Ovary (tissue), 9 donors: ENCODE results near the gene HS3ST6. TPM values are rescaled to one million over a fixed set of nuclear protein-coding genes. Genes with fewer than 3 reads are reported as not detected.

Experiments
- DNase-seq, 5 donors: peaks; one replicate each; pipeline ENCODE4 v3.0.0-alpha.2; 2019 to 2020
- H3K27ac ChIP-seq, 2 donors: fragments of 200-600 bp; one replicate each; pipeline versions ENCODE4 v1.5.1 to v1.8.0; 2019 to 2022
- H3K27me3 ChIP-seq: fragments of 200-600 bp; one replicate; pipeline ENCODE4 v1.8.0; 2022
- H3K36me3 ChIP-seq: fragments of 200-600 bp; sonication (generic); one replicate; pipeline ENCODE4 v1.5.1; 2019
- H3K4me1 ChIP-seq: one replicate; pipeline ENCODE4 v1.8.1; 2013; ENCODE audit warnings: mild to moderate bottlenecking, moderate library complexity; ENCODE audit not compliant: insufficient read depth
- H3K4me3 ChIP-seq: fragments of 200-600 bp; sonication (generic); one replicate; pipeline ENCODE4 v1.5.1; 2017
- H3K9me3 ChIP-seq, 2 donors: fragments of 200-600 bp in 1 of 2; sonication (generic) in 1 of 2; one replicate each; pipeline versions ENCODE4 v1.5.1 to v1.8.1; 2013 to 2019; ENCODE audit warnings: mild to moderate bottlenecking in 1 of 2, moderate library complexity in 1 of 2
- CTCF ChIP-seq, 3 donors: fragments of 450-650 bp in 2 of 3; fragments of 200-600 bp in 1 of 3; IDR thresholded peaks; one replicate each; pipeline versions ENCODE4 v1.5.1 to v1.8.0; 2016 to 2022; ENCODE audit warnings: antibody characterized with exemption in 3 of 3, mild to moderate bottlenecking in 1 of 3
- EP300 ChIP-seq: sonication (generic); formaldehyde crosslinking; IDR thresholded peaks from one replicate; pipeline ENCODE4 v1.6.1; 2017; ENCODE audit warnings: antibody characterized with exemption
- POLR2A ChIP-seq: fragments of 450-650 bp; IDR thresholded peaks from one replicate; pipeline ENCODE4 v1.6.1; 2017; ENCODE audit warnings: antibody characterized with exemption, mild to moderate bottlenecking, moderate library complexity
- WGBS, 3 donors: extraction: QIAGEN DNeasy Blood & Tissue Kit in 1 of 3; methylation state at CpG; one replicate each; pipeline versions ENCODE4 v1.1.5 to v1.1.7; 2013 to 2017; 5-methylcytosine and 5-hydroxymethylcytosine counted together
- intact Hi-C, 4 donors: fragments of 100-400 bp; cut with DNase I; formaldehyde crosslinking; loops; one replicate each; pipeline versions ENCODE4 v1.11.0 to v1.15.1; 2022 to 2023
- polyA plus RNA-seq, 2 donors: library from polyadenylated mRNA; stranded (reverse); fragments of 200-250 nt in 1 of 2; fragments of 350-450 nt in 1 of 2; fragmentation: Illumina TruSeq in 1 of 2; extraction: RNeasy Lipid Tissue Mini Kit (QIAGEN cat#74804) in 1 of 2; gene quantifications; one replicate each; pipeline ENCODE4 v1.2.3, GENCODE V29; 2013 to 2014
- total RNA-seq, 7 donors: library from RNA; depleted of rRNA in 2 of 7; stranded (reverse); fragments of >200 nt in 2 of 7; fragmentation: NEBNext Ultra II Directional in 3 of 7; extraction: Animal tissue kit (Norgen Biotek cat#: 25700) in 3 of 7; gene quantifications; one replicate each; pipeline versions ENCODE4 v1.1.0 to v1.2.4, GENCODE V29; 2016 to 2023
- donor health status: DM: no; HTN: no; CAD: no; lungs with moderate emphysema.
- donor health status: DM: no; HTN: no; CAD: no.
- donor health status: Bipolar disorder and iron deficiency.
- donor health status: DM: yes; HTN: yes; CAD: no.
- donor health status: DM: no; HTN: no; CAD: no.
- donor health status: DM: yes; HTN: yes; CAD: no.

The HS3ST6 gene
- total and polyA plus RNA-seq, 9 donors = 0.69 to 1.8 TPM; not detected in 7

GRCh38 chr16:1895949-1896675 lies 22.1 kb downstream of the HS3ST6 start:
- no peaks in the 10 kb centered on the region for H3K4me1 ChIP-seq
- no peaks in the 10 kb centered on the region for H3K36me3 ChIP-seq
- H3K9me3 ChIP-seq = no peaks in the 10 kb centered on the region
- no peak overlapping the region for H3K4me3 ChIP-seq
- H3K27me3 ChIP-seq = no peaks in the 10 kb centered on the region
- H3K27ac ChIP-seq = no peak overlapping the region
- no peak for DNase-seq
- TF ChIP-seq CTCF (IDR thresholded peaks at IDR 0.05) (no peak), POLR2A (no peak), EP300 (no peak)
- intact Hi-C loops = no loop called here
- whole genome bisulfite sequencing, 3 donors = 72 to 74% (median 73%) methylated on average over 22 to 27 of the region's 27 CpGs

GRCh38 chr16:1895068-1895467 lies 23.1 kb downstream of the HS3ST6 start:
- H3K4me1 ChIP-seq = no peaks in the 10 kb centered on the region
- TF ChIP-seq POLR2A = no peak
- TF ChIP-seq CTCF (IDR thresholded peaks at IDR 0.05) = no peak
- no peak for TF ChIP-seq EP300
- intact Hi-C loops = no loop called here
- no peak for DNase-seq
- no peaks in the 10 kb centered on the region for H3K36me3 ChIP-seq
- H3K27me3 ChIP-seq = no peaks in the 10 kb centered on the region
- H3K9me3 ChIP-seq = no peaks in the 10 kb centered on the region
- no peak overlapping the region for H3K27ac ChIP-seq
- H3K4me3 ChIP-seq = no peak overlapping the region
- 82 to 86% (median 86%) methylated on average over 5 of the region's 5 CpGs for WGBS, 3 donors

- WGBS, 3 donors = 31 to 36% (median 35%) methylated on average over 4 of the region's 4 CpGs
- intact Hi-C loops = no loop called here
- no peaks in the 10 kb centered on the region for H3K9me3 ChIP-seq
These were observed 27.5 kb downstream of the HS3ST6 start for GRCh38 chr16:1890708-1891050.

GRCh38 chr16:1890024-1890707 lies 28.0 kb downstream of the HS3ST6 start:
- Histone ChIP-seq H3K27me3 (no peaks in the 10 kb centered on the region), H3K27ac (no peak overlapping the region), H3K9me3 (no peaks in the 10 kb centered on the region), H3K36me3 (no peaks in the 10 kb centered on the region), H3K4me3 (no peak overlapping the region), H3K4me1 (no peaks in the 10 kb centered on the region)
- no peak for DNase-seq
- intact Hi-C loops = no loop called here
- TF ChIP-seq EP300 = no peak
- TF ChIP-seq POLR2A = no peak
- TF ChIP-seq CTCF (IDR thresholded peaks at IDR 0.05) = no peak
- WGBS, 3 donors = 49 to 67% (median 50%) methylated on average over 16 of the region's 16 CpGs

More at GRCh38 chr16:1890708-1891050, 27.5 kb downstream of the HS3ST6 start:
- TF ChIP-seq POLR2A (no peak), EP300 (no peak), CTCF (IDR thresholded peaks at IDR 0.05) (no peak)
- H3K4me1 ChIP-seq = no peaks in the 10 kb centered on the region
- H3K4me3 ChIP-seq = no peak overlapping the region
- DNase-seq = no peak
- no peaks in the 10 kb centered on the region for H3K36me3 ChIP-seq
- no peak overlapping the region for H3K27ac ChIP-seq
- no peaks in the 10 kb centered on the region for H3K27me3 ChIP-seq
